Common myeloid progenitor, CD34-positive (primary cell): ENCODE measurements around the gene SFRP2.

ENCODE experiments used
- CTCF ChIA-PET: fragments of 350-600 bp; sonication (Branson Sonifier 250); formaldehyde crosslinking; loops from one replicate; lab custom pipeline; 2021; ENCODE audit warnings: antibody characterized with exemption; lab: Charles Lee
- POLR2A ChIA-PET: fragments of 350-600 bp; sonication (Branson Sonifier 250); formaldehyde crosslinking; loops from one replicate; lab custom pipeline; 2021; ENCODE audit warnings: antibody characterized with exemption; lab: Charles Lee
- DNase-seq, 3 donors: peaks; one replicate each; pipeline versions ENCODE4 v3.0.0 to v3.0.0-alpha.2; 2013
- H3K27ac ChIP-seq, 2 experiments: 1 replicate in 1 of 2; 2 replicates in 1 of 2; pipeline ENCODE4 v1.7.0; 2013; ENCODE audit warnings: inconsistent platforms in 2 of 2, low read length in 2 of 2, mild to moderate bottlenecking in 2 of 2, low read depth in 1 of 2, moderate library complexity in 1 of 2; ENCODE audit not compliant: severe bottlenecking in 2 of 2, insufficient read depth in 1 of 2, poor library complexity in 1 of 2
- H3K27me3 ChIP-seq, 5 experiments: replicated peaks in 2 of 5; 1 replicate in 3 of 5; 2 replicates in 2 of 5; pipeline versions ENCODE4 v1.6.1 to v1.7.0; 2013; ENCODE audit warnings: low read length in 4 of 5, mild to moderate bottlenecking in 2 of 5, moderate library complexity in 2 of 5, inconsistent platforms in 1 of 5; ENCODE audit not compliant: insufficient read depth in 5 of 5, control insufficient read depth in 4 of 5
- H3K36me3 ChIP-seq, 4 experiments: 1 replicate in 2 of 4; 2 replicates in 2 of 4; pipeline versions ENCODE4 v1.6.1 to v1.7.0; 2013; ENCODE audit warnings: low read length in 3 of 4, control low read depth in 1 of 4, mild to moderate bottlenecking in 1 of 4; ENCODE audit not compliant: control insufficient read depth in 4 of 4, insufficient read depth in 4 of 4
- H3K4me1 ChIP-seq, 4 experiments: 1 replicate in 3 of 4; 2 replicates in 1 of 4; pipeline versions ENCODE4 v1.6.1 to v1.7.1; 2013; ENCODE audit warnings: low read length in 3 of 4, mild to moderate bottlenecking in 3 of 4, control low read depth in 1 of 4, inconsistent platforms in 1 of 4, moderate library complexity in 1 of 4; ENCODE audit not compliant: control insufficient read depth in 4 of 4, insufficient read depth in 4 of 4; ENCODE audit errors: control extremely low read depth in 1 of 4
- H3K4me3 ChIP-seq, 7 experiments: 1 replicate in 4 of 7; 2 replicates in 3 of 7; pipeline versions ENCODE4 v1.5.1 to v1.7.0; 2013; ENCODE audit warnings: mild to moderate bottlenecking in 7 of 7, low read length in 6 of 7, moderate library complexity in 6 of 7, inconsistent platforms in 2 of 7, low read depth in 2 of 7, control low read depth in 1 of 7; ENCODE audit not compliant: insufficient read depth in 4 of 7, control insufficient read depth in 1 of 7; ENCODE audit errors: extremely low read depth in 1 of 7
- H3K9me3 ChIP-seq, 5 experiments: 1 replicate in 4 of 5; 2 replicates in 1 of 5; pipeline versions ENCODE4 v1.6.1 to v1.7.1; 2013; ENCODE audit warnings: low read length in 4 of 5, mild to moderate bottlenecking in 2 of 5, inconsistent platforms in 1 of 5, low read depth in 1 of 5, moderate library complexity in 1 of 5; ENCODE audit not compliant: control insufficient read depth in 4 of 5, insufficient read depth in 2 of 5; ENCODE audit errors: control extremely low read depth in 1 of 5
- WGBS: methylation state at CpG from one replicate; pipeline ENCODE4 v1.1.5; 2013; ENCODE audit not compliant: insufficient coverage; 5-methylcytosine and 5-hydroxymethylcytosine counted together

The SFRP2 gene

GRCh38 chr4:153814789-153815188 lies 25.9 kb upstream of the SFRP2 start:
- H3K27ac ChIP-seq = no peak overlapping the region
- H3K9me3 ChIP-seq = peaks cover 0 to 3% (median 0%) of the 10 kb centered on the region in 5 experiments
- CTCF ChIA-PET = no interaction called here
- H3K36me3 ChIP-seq = no peaks in the 10 kb centered on the region
- H3K4me3 ChIP-seq = no peak overlapping the region
- no peak for DNase-seq
- WGBS = 100% methylated on average over 2 of the region's 2 CpGs
- POLR2A ChIA-PET = no interaction called here
- H3K27me3 ChIP-seq = peaks cover 0 to 6% (median 3%) of the 10 kb centered on the region in 5 experiments
- no peaks in the 10 kb centered on the region for H3K4me1 ChIP-seq

- Histone ChIP-seq H3K27ac (no peak overlapping the region), H3K4me3 (no peak overlapping the region), H3K36me3 (no peaks in the 10 kb centered on the region), H3K4me1 (no peaks in the 10 kb centered on the region), H3K9me3 (peaks cover 0 to 1% (median 0%) of the 10 kb centered on the region in 5 experiments), H3K27me3 (peaks cover 0 to 7% (median 0%) of the 10 kb centered on the region in 5 experiments)
- POLR2A ChIA-PET = no interaction called here
- 62% methylated on average over 7 of the region's 9 CpGs for WGBS
- CTCF ChIA-PET = no interaction called here
- DNase-seq = no peak
Observed at GRCh38 chr4:153809916-153810810, 21.3 kb upstream of the SFRP2 start.

- no peaks in the 10 kb centered on the region for H3K4me1 ChIP-seq
- H3K36me3 ChIP-seq = no peaks in the 10 kb centered on the region
- CTCF ChIA-PET = no interaction called here
- no peaks in the 10 kb centered on the region for H3K9me3 ChIP-seq
- no peak for DNase-seq
- no peak overlapping the region for H3K27ac ChIP-seq
- peaks cover 0 to 7% (median 0%) of the 10 kb centered on the region in 5 experiments for H3K27me3 ChIP-seq
- H3K4me3 ChIP-seq = no peak overlapping the region
- POLR2A ChIA-PET = no interaction called here
Observed at GRCh38 chr4:153809307-153809706, 20.4 kb upstream of the SFRP2 start.

- H3K36me3 ChIP-seq = no peaks in the 10 kb centered on the region
- no CpG with 5 or more reads among the region's 1 CpG for WGBS
- H3K27me3 ChIP-seq = peaks cover 0 to 9% (median 0%) of the 10 kb centered on the region in 5 experiments
- ChIA-PET POLR2A (no interaction called here), CTCF (no interaction called here)
- no peaks in the 10 kb centered on the region for H3K9me3 ChIP-seq
- H3K4me3 ChIP-seq = no peak overlapping the region
- H3K27ac ChIP-seq = no peak overlapping the region
- H3K4me1 ChIP-seq = no peaks in the 10 kb centered on the region
- no peak for DNase-seq
Observed at GRCh38 chr4:153808175-153808574, 19.3 kb upstream of the SFRP2 start.

- no peaks in the 10 kb centered on the region for H3K36me3 ChIP-seq
- H3K9me3 ChIP-seq = no peaks in the 10 kb centered on the region
- POLR2A ChIA-PET = no interaction called here
- H3K27me3 ChIP-seq = peaks cover 0 to 13% (median 0%) of the 10 kb centered on the region in 5 experiments
- H3K4me3 ChIP-seq = no peak overlapping the region
- DNase-seq = no peak
- CTCF ChIA-PET = no interaction called here
- no peak overlapping the region for H3K27ac ChIP-seq
- H3K4me1 ChIP-seq = no peaks in the 10 kb centered on the region
- WGBS = 94% methylated on average over 29 of the region's 30 CpGs
Observed at GRCh38 chr4:153806073-153806472, 17.2 kb upstream of the SFRP2 start.

- no peak for DNase-seq
- Histone ChIP-seq H3K4me3 (no peak overlapping the region), H3K36me3 (no peaks in the 10 kb centered on the region), H3K4me1 (no peaks in the 10 kb centered on the region), H3K27me3 (peaks cover 0 to 20% (median 3%) of the 10 kb centered on the region in 5 experiments), H3K27ac (no peak overlapping the region), H3K9me3 (no peaks in the 10 kb centered on the region)
- WGBS = 17% methylated on average over 1 of the region's 3 CpGs
- ChIA-PET CTCF (no interaction called here), POLR2A (no interaction called here)
Observed at GRCh38 chr4:153804722-153805121, 15.8 kb upstream of the SFRP2 start.

- Histone ChIP-seq H3K36me3 (no peaks in the 10 kb centered on the region), H3K4me3 (no peak overlapping the region), H3K27ac (no peak overlapping the region), H3K27me3 (peaks cover 6 to 55% (median 20%) of the 10 kb centered on the region in 5 experiments), H3K9me3 (no peaks in the 10 kb centered on the region), H3K4me1 (no peaks in the 10 kb centered on the region)
- no peak for DNase-seq
- POLR2A ChIA-PET = no interaction called here
- CTCF ChIA-PET = no interaction called here
- 100% methylated on average over 1 of the region's 2 CpGs for WGBS
Observed at GRCh38 chr4:153799694-153800074, 10.8 kb upstream of the SFRP2 start.
